ENCODE data around the gene RSF1. TPM values are rescaled to one million over a fixed set of nuclear protein-coding genes. Genes with fewer than 3 reads are reported as not detected.
"Not testable (repeated sequence)": the region's sequence is repeated elsewhere in the genome, so short reads cannot be mapped to it uniquely, and the experiment has no call there.

The RSF1 gene
- total RNA-seq, 4 donors from 2014 or later, result 38.4 to 129 (median 70.5) TPM

DNA sequence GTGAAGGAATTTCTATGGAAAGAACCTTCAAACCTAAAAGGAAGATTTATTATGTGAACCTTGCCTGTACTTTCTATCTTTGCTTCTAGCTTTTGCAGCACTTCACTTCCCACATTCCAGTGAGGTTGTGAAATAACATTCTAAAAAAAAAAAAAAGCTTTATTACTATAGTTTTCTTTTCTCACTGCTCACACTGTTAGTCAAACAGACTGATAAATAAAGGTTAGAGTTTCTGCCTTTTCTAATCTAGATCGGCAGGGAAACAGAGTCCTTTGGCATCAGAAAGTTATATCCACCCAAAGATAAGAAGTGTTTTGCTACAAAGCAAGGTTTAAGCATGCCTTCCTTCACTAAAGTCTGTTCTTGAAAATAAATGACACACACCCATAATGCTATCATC is 3.3 kb upstream of the RSF1 start:
- DNase-seq, result no peak
- Histone ChIP-seq H3K27ac (no peak overlapping the region), H3K4me3 (no peak overlapping the region), H3K27me3 (no peaks in the 10 kb centered on the region), H3K36me3 (no peaks in the 10 kb centered on the region), H3K4me1 (peaks cover 0 to 32% (median 0%) of the 10 kb centered on the region in 4 donors), H3K9me3 (no peaks in the 10 kb centered on the region)
- TF ChIP-seq POLR2A (IDR thresholded peaks at IDR 0.05), result no peak
- TF ChIP-seq, protein P1, sequence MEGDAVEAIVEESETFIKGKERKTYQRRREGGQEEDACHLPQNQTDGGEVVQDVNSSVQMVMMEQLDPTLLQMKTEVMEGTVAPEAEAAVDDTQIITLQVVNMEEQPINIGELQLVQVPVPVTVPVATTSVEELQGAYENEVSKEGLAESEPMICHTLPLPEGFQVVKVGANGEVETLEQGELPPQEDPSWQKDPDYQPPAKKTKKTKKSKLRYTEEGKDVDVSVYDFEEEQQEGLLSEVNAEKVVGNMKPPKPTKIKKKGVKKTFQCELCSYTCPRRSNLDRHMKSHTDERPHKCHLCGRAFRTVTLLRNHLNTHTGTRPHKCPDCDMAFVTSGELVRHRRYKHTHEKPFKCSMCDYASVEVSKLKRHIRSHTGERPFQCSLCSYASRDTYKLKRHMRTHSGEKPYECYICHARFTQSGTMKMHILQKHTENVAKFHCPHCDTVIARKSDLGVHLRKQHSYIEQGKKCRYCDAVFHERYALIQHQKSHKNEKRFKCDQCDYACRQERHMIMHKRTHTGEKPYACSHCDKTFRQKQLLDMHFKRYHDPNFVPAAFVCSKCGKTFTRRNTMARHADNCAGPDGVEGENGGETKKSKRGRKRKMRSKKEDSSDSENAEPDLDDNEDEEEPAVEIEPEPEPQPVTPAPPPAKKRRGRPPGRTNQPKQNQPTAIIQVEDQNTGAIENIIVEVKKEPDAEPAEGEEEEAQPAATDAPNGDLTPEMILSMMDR (IDR thresholded peaks at IDR 0.05), result no peak

DNA sequence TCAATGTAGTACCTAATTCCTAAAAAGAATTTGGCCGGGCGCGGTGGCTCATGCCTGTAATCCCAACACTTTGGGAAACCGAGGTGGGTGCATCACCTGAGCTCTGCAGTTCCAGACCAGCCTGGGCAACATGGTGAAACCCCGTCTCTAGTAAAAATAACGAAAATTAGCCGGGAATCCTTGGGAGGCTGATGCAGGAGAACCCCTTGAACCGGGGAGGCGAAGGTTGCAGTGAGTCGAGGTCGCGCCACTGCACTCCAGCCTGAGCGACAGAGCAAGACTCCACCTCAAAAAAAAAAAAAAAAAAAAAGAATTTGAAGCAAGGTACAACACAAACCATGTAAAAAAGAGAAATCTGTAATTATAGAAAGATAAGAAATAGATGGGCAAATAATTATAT is 1.6 kb upstream of the RSF1 start:
- DNase-seq, H3K36me3 ChIP-seq, H3K27ac ChIP-seq, H3K9me3 ChIP-seq, H3K27me3 ChIP-seq: not testable (repeated sequence)
- peak overlapping the region in 2 of 4 donors; percentile 85 to 100 for H3K4me3 ChIP-seq
- peaks cover 0 to 42% (median 0%) of the 10 kb centered on the region in 4 donors for H3K4me1 ChIP-seq

DNA sequence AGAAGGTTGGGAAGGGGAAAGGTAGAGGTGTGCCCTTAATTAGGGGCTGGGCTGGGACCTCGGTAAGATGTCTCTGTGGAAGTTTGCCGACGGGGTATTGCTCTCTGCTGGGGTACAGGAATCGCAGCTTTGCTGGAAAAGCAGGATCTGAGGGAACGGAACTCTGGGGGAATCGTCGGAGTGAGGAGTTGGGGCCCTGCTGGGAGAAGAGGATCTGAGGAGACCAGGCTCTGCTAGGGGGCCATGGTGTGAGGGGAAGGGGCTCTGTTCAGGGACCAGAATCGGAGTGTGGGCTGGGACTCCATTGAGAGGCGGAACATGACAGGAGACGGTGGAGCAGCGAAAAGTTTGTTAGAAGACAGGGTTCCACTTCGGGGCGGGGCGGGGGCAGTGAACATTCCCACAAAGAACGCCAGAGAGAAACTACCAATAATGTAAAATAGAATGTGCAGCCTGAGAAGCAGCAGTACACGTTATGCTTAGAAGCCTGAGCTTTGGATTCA is 878 bp upstream of the RSF1 start:
- no peaks in the 10 kb centered on the region for H3K27me3 ChIP-seq
- H3K27ac ChIP-seq, result peak overlapping the region; percentile 57 to 99 (median 92)
- H3K4me3 ChIP-seq, result peak overlapping the region; percentile 85 to 100 (median 96)
- peak; percentile 19 to 56 (median 52) for DNase-seq
- TF ChIP-seq, protein P1 (IDR thresholded peaks at IDR 0.05), result peak in 1 of 6 experiments; percentile 1
- TF ChIP-seq POLR2A (IDR thresholded peaks at IDR 0.05), result no peak
- no peaks in the 10 kb centered on the region for H3K9me3 ChIP-seq
- H3K4me1 ChIP-seq, result peaks cover 0 to 42% (median 0%) of the 10 kb centered on the region in 4 donors
- H3K36me3 ChIP-seq, result no peaks in the 10 kb centered on the region

DNA sequence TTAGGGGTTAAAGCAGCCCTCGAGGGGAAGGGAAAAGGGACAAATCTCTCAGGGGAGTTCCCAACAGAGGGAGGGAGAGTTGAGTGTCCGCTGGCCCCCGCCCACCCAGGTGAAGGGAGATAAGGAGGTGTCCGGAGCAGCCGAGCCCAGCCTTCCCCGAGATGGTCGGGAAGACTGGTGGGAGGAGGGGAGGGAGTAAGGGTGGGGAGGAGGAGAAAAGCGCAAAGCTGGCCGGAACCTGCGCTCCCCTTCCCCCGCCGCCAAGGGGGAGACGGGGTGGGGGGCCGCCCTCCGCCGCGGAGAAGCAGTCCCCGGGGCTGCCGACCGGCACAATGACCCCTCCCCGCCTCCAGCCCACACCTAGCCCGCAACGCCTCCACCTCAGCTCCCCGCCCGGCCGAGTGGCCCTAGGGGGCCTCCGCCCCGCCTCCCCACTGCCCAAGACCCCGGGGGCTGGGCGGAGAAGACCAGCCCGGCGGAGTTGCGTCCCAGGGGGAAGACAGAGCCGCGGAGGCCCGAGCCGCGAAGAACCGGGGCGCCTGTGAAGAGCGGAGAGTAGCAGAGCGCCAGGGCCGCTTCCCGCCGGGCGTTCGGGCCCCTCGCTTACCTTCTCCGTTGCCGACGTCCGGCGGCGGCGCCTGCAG is 479 bp downstream of the RSF1 start:
- Histone ChIP-seq H3K4me1 (peaks cover 0 to 42% (median 0%) of the 10 kb centered on the region in 4 donors), H3K36me3 (no peaks in the 10 kb centered on the region), H3K4me3 (peak overlapping the region; percentile 85 to 100 (median 96)), H3K9me3 (no peaks in the 10 kb centered on the region), H3K27ac (peak overlapping the region; percentile 89 to 99 (median 93)), H3K27me3 (no peaks in the 10 kb centered on the region)
- DNase-seq, result peak; percentile 37 to 65 (median 63)
- TF ChIP-seq POLR2A (IDR thresholded peaks at IDR 0.05), result no peak
- TF ChIP-seq, protein P1 (IDR thresholded peaks at IDR 0.05), result no peak

DNA sequence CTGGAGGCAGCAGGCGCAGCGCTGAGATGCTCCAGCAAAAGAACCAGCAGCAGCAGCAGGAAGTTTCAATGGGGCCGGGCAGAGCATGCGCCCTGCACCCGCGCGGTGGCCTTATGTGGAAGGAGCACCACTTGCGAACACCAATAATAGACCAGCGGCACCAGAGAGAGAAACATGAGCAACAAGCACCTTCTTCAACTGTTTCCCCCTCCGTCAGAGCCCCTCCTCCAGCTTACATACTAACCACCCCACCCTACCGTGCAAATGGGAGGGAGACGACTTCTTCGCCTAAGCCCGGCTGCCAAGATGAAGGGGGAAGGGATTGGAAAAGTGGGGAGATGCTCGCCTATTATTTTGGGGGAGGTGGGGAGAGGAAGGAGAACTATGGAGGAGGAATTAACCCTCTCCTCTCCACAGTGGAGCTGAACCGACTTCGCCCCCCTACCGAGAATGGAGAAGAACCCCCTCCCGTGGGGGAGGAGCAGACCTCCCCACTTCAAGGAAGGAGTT is 1.1 kb downstream of the RSF1 start:
- Histone ChIP-seq H3K27me3 (no peaks in the 10 kb centered on the region), H3K9me3 (no peaks in the 10 kb centered on the region), H3K36me3 (no peaks in the 10 kb centered on the region), H3K4me3 (peak overlapping the region; percentile 85 to 100 (median 96)), H3K4me1 (peaks cover 0 to 42% (median 0%) of the 10 kb centered on the region in 4 donors), H3K27ac (peak overlapping the region; percentile 89 to 99 (median 93))
- peak; percentile 26 to 82 for TF ChIP-seq POLR2A (IDR thresholded peaks at IDR 0.05)
- TF ChIP-seq, protein P1 (IDR thresholded peaks at IDR 0.05), result peak in 4 of 6 experiments; percentile 6 to 48 (median 44)
- peak; percentile 83 to 96 (median 93) for DNase-seq

DNA sequence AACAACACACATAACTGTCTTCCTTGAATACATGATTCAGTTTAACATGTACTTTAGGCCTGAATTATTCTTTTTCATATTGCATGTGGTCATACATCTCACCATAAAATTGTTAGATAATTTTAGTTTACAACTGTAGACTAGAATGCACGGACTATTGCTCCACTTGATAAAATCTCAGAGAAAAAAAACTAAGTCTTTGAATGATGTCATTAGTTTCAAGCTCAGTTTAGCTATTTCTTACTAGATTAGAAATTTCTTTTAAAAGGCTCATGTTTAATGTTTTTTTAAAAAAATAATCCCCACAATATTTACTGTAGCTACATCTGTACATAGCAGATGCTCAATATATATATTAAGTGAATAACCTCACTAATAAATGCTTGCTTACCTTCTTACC is 5.1 kb downstream of the RSF1 start:
- TF ChIP-seq, protein P1 (IDR thresholded peaks at IDR 0.05), result no peak
- no peak for TF ChIP-seq POLR2A (IDR thresholded peaks at IDR 0.05)
- no peak overlapping the region for H3K27ac ChIP-seq

More for the DNA sequence above, 5.1 kb downstream of the RSF1 start:
- Histone ChIP-seq H3K4me1 (peaks cover 0 to 15% (median 0%) of the 10 kb centered on the region in 4 donors), H3K4me3 (no peak overlapping the region), H3K9me3 (no peaks in the 10 kb centered on the region), H3K36me3 (peaks cover 0 to 3% (median 0%) of the 10 kb centered on the region in 3 donors), H3K27me3 (no peaks in the 10 kb centered on the region)
- no peak for DNase-seq

Data from Peyer's patch (tissue), 4 donors.